Parathyroid adenoma (tissue), 2 donors: ENCODE measurements around the gene CCSER1.

Source experiments
- H2AFZ ChIP-seq: fragments of 300-600 bp; sonication (generic); one replicate; pipeline ENCODE4 v1.7.0; 2017; ENCODE audit warnings: antibody characterized with exemption, mild to moderate bottlenecking
- H3K27ac ChIP-seq: fragments of 300-600 bp; sonication (generic); one replicate; pipeline ENCODE4 v1.7.0; 2017
- H3K27me3 ChIP-seq: fragments of 300-600 bp; sonication (generic); one replicate; pipeline ENCODE4 v1.7.0; 2017; ENCODE audit warnings: low read length; ENCODE audit not compliant: control insufficient read depth, insufficient read depth
- H3K36me3 ChIP-seq: fragments of 300-600 bp; sonication (generic); one replicate; pipeline ENCODE4 v1.7.0; 2017; ENCODE audit warnings: low read length; ENCODE audit not compliant: control insufficient read depth, insufficient read depth
- H3K4me1 ChIP-seq: fragments of 300-600 bp; sonication (generic); one replicate; pipeline ENCODE4 v1.7.0; 2017; ENCODE audit warnings: control low read depth
- H3K4me2 ChIP-seq: fragments of 300-600 bp; sonication (generic); one replicate; pipeline ENCODE4 v1.7.0; 2017; ENCODE audit warnings: low read length
- H3K4me3 ChIP-seq: fragments of 300-600 bp; sonication (generic); one replicate; pipeline ENCODE4 v1.7.0; 2017; ENCODE audit warnings: low read depth, low read length
- H3K79me2 ChIP-seq: fragments of 300-600 bp; sonication (generic); one replicate; pipeline ENCODE4 v1.7.0; 2017; ENCODE audit warnings: control low read depth
- H3K9ac ChIP-seq: fragments of 300-600 bp; sonication (generic); one replicate; pipeline ENCODE4 v1.7.0; 2017; ENCODE audit warnings: mild to moderate bottlenecking
- H3K9me3 ChIP-seq: fragments of 300-600 bp; sonication (generic); one replicate; pipeline ENCODE4 v1.7.0; 2017; ENCODE audit warnings: low read length; ENCODE audit not compliant: control insufficient read depth
- TF ChIP-seq, protein P1 (sequence below): fragments of 300-600 bp; sonication (generic); IDR thresholded peaks from one replicate; pipeline ENCODE4 v1.7.0; 2017; ENCODE audit warnings: antibody characterized with exemption, mild to moderate bottlenecking
- donor health status: primary hyperparathyroidism.

The CCSER1 gene

DNA sequence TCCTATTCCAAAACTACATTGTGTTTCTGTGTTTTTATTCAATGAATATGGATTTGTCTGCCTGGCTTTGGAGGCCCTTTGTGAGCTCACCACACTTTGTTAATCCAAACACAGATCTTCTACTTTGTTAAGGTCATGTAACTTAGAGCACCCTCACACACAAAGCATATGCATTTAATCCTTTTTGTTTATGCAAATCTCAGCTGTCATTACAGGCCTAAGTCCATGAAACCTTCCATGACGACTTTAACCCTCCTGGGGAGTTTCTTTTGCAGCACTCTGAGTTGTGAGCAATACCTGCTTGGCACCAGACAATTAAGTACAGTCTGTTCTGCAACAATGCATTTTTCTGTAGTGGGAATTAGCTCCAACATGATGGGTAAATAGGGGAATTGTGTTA is 14.9 kb downstream of the CCSER1 start:
- TF ChIP-seq, protein P1, sequence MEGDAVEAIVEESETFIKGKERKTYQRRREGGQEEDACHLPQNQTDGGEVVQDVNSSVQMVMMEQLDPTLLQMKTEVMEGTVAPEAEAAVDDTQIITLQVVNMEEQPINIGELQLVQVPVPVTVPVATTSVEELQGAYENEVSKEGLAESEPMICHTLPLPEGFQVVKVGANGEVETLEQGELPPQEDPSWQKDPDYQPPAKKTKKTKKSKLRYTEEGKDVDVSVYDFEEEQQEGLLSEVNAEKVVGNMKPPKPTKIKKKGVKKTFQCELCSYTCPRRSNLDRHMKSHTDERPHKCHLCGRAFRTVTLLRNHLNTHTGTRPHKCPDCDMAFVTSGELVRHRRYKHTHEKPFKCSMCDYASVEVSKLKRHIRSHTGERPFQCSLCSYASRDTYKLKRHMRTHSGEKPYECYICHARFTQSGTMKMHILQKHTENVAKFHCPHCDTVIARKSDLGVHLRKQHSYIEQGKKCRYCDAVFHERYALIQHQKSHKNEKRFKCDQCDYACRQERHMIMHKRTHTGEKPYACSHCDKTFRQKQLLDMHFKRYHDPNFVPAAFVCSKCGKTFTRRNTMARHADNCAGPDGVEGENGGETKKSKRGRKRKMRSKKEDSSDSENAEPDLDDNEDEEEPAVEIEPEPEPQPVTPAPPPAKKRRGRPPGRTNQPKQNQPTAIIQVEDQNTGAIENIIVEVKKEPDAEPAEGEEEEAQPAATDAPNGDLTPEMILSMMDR, result no peak
- Histone ChIP-seq H3K9ac (no peak overlapping the region), H3K79me2 (no peaks in the 10 kb centered on the region), H3K9me3 (no peaks in the 10 kb centered on the region), H3K4me3 (no peak overlapping the region), H3K27me3 (no peaks in the 10 kb centered on the region), H3K27ac (no peak overlapping the region), H3K36me3 (no peaks in the 10 kb centered on the region), H3K4me1 (no peaks in the 10 kb centered on the region), H3K4me2 (no peak overlapping the region), H2AFZ (no peak overlapping the region)

DNA sequence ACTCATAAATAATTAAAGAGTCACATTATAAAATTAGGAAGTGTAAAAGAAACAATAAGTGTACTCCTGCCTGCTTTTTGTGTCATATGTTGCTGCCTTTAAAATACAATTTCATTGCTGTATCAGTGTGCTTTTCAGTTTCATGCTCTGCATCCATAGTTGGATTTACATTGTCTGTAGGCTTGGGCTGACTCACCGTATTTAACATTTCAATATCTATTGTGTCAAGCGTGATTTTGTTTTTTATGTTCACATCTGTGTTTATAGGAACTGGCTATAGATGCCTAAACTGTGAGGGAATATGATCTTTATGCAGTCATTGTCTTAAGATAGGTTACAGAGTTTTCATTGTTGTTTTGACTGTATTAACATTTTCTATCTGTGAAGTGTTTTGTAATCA is 18.1 kb downstream of the CCSER1 start:
- Histone ChIP-seq H3K27me3 (no peaks in the 10 kb centered on the region), H3K4me1 (no peaks in the 10 kb centered on the region), H3K27ac (no peak overlapping the region), H3K9ac (no peak overlapping the region), H3K9me3 (no peaks in the 10 kb centered on the region), H3K4me3 (no peak overlapping the region), H3K36me3 (no peaks in the 10 kb centered on the region), H3K79me2 (no peaks in the 10 kb centered on the region), H3K4me2 (no peak overlapping the region), H2AFZ (no peak overlapping the region)
- TF ChIP-seq, protein P1, result no peak

DNA sequence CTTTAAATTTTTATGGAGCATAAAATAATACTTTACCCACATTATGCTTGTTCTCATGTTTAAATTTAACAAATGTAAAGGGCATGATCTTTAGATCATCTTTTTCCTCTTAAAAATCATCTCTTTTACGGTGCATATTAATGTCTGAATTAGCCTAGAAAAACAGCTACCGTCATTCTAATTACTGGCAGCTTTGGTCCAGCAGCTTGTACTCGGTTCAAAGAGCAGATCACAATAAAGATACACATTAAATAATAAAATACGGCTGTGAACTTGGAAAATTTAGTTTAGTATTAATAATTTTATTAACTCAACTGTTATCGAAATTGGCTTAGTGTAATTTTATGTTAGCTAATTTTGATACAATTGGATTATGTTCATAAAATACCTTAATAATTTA is 19.1 kb downstream of the CCSER1 start:
- Histone ChIP-seq H3K36me3 (no peaks in the 10 kb centered on the region), H3K9me3 (no peaks in the 10 kb centered on the region), H2AFZ (no peak overlapping the region), H3K27ac (no peak overlapping the region), H3K4me2 (no peak overlapping the region), H3K4me1 (no peaks in the 10 kb centered on the region), H3K27me3 (no peaks in the 10 kb centered on the region), H3K9ac (no peak overlapping the region), H3K4me3 (no peak overlapping the region), H3K79me2 (no peaks in the 10 kb centered on the region)
- TF ChIP-seq, protein P1, result no peak

DNA sequence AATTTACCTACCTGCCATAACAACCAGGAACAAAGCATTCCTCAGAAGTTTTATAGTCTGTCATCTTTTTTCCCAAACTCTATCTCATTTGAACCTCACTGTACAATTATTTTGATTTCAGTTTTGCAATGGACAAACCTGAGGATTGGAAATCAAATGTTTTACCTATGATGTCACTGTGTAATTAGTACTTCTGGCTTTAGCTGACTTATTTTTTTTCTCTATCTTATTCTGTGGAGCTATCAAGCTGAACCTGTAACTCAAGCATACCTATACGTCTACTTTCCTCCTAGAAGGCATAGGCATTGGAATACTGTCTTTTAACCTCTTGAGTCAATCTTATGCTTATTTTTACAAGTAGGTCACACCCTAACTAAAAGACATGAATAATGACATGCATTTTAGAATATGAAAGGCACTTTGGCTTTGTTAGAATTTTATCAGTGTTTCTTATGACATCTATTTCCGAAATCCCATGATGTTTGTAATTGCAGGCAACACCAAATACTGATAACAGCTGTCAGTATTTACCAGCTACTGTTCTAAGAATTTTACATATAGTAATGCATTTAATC is 21.5 kb downstream of the CCSER1 start:
- Histone ChIP-seq H3K4me1 (no peaks in the 10 kb centered on the region), H3K27me3 (no peaks in the 10 kb centered on the region), H3K9me3 (no peaks in the 10 kb centered on the region), H2AFZ (no peak overlapping the region), H3K4me3 (no peak overlapping the region), H3K36me3 (no peaks in the 10 kb centered on the region), H3K4me2 (no peak overlapping the region), H3K27ac (no peak overlapping the region), H3K9ac (no peak overlapping the region), H3K79me2 (no peaks in the 10 kb centered on the region)
- TF ChIP-seq, protein P1, result no peak

DNA sequence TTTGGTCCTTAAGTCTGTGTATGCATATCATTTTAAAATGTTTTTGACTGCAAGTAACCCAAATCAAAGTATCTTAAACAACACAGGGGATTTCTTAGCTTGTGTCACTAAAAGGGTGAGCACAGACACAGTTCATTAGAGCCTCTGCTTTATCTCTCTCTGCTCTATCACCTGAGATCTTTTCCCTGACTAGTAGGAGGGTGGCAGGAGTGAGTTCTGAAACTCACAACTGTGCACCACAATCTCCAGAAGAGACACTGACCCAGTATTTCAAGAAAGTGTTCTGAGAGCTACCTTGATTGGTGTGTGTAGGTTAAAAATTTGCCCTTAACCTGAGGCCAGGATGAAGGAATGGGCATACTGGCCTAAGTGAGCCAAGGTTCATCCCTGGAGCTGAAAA is 24.8 kb downstream of the CCSER1 start:
- TF ChIP-seq, protein P1, result no peak
- no peak overlapping the region for H3K27ac ChIP-seq

More for the DNA sequence above, 24.8 kb downstream of the CCSER1 start:
- no peak overlapping the region for H3K4me3 ChIP-seq
- H3K4me2 ChIP-seq, result no peak overlapping the region
- no peaks in the 10 kb centered on the region for H3K9me3 ChIP-seq
- no peaks in the 10 kb centered on the region for H3K36me3 ChIP-seq
- no peak overlapping the region for H3K9ac ChIP-seq
- no peaks in the 10 kb centered on the region for H3K4me1 ChIP-seq
- no peaks in the 10 kb centered on the region for H3K79me2 ChIP-seq
- H3K27me3 ChIP-seq, result no peaks in the 10 kb centered on the region
- H2AFZ ChIP-seq, result no peak overlapping the region
